ENCODE results near the gene CD99. TPM values are rescaled to one million over a fixed set of nuclear protein-coding genes. Genes with fewer than 3 reads are reported as not detected.

CD99 gene
- total RNA-seq (2022; extraction: Qiagen RNA extraction) = 324 to 354 TPM (median 345 TPM) in 5 replicates

GRCh38 chrX:2690856-2691542 is at the start of gene CD99:
TSS of gene CD99 (plus strand) at chrX:2691295. CDS start at chrX:2691361, 66 bp downstream.

GRCh38 chrX:2751874-2752300 is 60.8 kb downstream of the CD99 start, which contains the start of gene XG:
TSS of gene XG (plus strand) at chrX:2752040. CDS start at chrX:2752275, 235 bp downstream.

Other genes with a start within 250 kb of the CD99 start
- 41.0 to 49.6 TPM (median 45.3 TPM) in 5 replicates for gene DHRSX, start 190.3 kb upstream of the CD99 start, total RNA-seq (2022; extraction: Qiagen RNA extraction)
- 34.7 to 36.1 TPM (median 35.4 TPM) in 5 replicates for gene ZBED1, start 190.3 kb upstream of the CD99 start, total RNA-seq (2022; extraction: Qiagen RNA extraction)
- gene XG, start 60.7 kb downstream of the CD99 start, total RNA-seq (2022; extraction: Qiagen RNA extraction) = 0.02 to 0.09 TPM (median 0.06 TPM) in 4 of 5 replicates, not detected in the other
- 4.0 to 5.1 TPM (median 4.5 TPM) in 5 replicates for gene GYG2, start 137.6 kb downstream of the CD99 start, total RNA-seq (2022; extraction: Qiagen RNA extraction)
- gene ARSD, start 238.0 kb downstream of the CD99 start, total RNA-seq (2022; extraction: Qiagen RNA extraction) = 12.4 to 15.7 TPM (median 12.8 TPM) in 5 replicates